KBM-7 (cell line): ENCODE data around the gene EYS.

Experiments
- DNase-seq: peaks from one replicate; pipeline ENCODE4 v3.0.0-alpha.2; 2015
- in situ Hi-C: fragments of 300-500 bp; cut with MboI; formaldehyde crosslinking; loops from 2 replicates; pipeline ENCODE4 v1.14.3; 2020; ENCODE audit warnings: low sequenced_read_pairs, low pct_unique_long_range_greater_than_20kb, mixed read lengths

Gene EYS

DNA sequence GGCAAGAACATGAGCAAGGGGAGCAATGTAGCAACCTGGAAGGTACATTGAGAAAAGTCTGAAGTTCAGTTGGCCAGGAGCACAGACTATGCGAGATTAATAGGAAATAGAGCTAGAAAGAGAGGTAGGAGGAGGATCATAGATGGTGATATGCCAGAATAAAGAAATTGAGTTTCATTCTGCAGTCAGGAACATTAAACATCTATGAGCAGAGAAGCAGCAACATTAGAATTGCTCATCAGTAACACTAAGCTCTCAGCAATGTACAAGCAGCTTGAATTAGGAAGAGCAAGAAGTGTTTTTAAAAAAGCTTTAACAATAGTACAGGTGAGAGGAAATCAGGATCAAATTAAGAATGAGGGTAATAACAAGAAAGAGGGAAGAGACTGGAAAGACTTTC lies 1603.5 kb downstream of the EYS start:
- in situ Hi-C loops = no loop called here
- no peak for DNase-seq

DNA sequence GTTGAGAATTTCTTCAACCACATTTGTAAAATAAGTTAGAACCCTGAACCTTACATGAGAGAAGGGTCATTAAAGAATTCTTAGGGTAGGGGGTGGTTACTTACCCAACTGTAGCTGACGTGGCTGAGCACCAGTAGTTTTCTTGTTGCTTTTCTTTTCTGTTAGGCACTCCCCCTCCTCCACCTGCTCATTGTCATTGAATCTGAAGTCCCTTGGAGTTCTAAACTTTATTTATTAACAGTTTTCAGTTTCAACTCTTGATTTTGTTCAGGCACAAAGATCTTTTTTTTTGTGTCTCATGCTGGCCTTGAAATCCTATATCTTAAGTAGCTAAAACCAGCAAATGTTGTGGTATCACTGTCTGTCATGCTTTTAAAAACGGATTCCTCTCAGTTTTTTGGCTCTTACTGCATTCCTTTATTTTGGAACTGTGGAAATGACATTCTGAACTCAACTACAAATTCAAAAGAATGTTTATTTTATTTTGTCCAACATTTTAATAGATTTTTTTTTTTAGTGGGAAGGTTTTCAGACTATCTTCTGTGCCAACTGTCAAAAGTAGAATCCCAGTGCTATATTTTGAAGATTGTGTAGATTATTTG lies 1606.2 kb downstream of the EYS start:
- in situ Hi-C loops = no loop called here
- no peak for DNase-seq

DNA sequence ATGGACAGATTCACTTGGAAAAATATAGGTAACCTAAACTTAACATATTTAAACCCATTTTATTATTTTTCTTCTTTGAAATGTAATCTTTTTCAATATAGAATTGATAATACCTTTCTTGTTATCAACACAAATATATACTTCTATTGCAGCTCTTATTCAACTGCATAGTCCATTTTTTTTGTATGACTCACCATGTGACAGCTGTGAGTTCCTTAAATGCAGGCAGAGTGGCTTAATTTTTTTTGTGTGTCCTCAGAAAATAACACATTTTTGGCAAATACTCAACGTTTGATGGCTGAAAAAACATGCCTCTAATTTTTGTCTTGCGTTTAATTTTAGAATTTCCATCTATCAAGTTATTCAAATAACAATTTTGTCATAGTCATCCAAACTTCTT lies 1616.7 kb downstream of the EYS start:
- no peak for DNase-seq
- in situ Hi-C loops = no loop called here

DNA sequence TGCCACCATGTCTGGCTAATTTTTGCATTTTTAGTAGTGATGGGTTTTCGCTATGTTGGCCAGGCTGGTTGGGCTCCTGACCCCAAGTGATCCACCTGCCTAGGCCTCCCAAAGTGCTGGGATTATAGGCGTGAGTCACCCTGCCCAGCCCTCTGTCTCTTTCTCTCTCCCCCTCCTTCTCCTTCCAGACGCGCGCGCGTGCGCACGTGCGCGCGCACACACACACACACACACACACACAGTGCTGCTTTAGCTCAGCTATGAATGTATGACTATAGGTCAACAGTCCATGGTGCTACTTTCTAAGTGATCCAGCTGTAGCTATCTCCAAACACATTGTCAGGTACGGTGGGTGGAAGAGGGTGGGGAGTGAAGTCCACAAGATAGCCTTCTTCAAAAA lies 1621.9 kb downstream of the EYS start:
- DNase-seq = no peak
- in situ Hi-C loops = no loop called here

DNA sequence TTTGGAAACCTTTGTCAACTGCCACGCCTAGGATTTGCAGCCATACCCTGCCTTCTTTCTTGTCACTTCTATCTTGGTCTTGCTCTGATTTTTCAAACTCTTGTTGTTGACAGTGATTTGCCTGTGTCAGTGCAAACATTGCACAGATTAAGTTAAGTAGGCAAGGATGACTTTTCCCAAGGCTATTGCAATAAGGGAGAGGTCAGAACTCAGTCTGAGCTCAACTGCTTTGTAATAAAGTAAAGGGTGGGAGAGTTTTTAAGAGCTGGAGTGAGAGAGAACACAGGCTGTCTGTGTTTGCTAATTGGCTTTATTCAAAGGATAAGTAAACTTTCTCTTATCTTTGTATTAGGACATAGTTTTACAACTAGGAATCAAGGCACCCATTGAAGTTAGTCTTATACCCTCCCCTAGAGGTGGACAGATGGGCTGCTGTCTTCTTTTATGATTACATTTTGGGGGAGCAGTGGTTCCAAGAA lies 1622.8 kb downstream of the EYS start:
- in situ Hi-C loops = no loop called here
- no peak for DNase-seq

DNA sequence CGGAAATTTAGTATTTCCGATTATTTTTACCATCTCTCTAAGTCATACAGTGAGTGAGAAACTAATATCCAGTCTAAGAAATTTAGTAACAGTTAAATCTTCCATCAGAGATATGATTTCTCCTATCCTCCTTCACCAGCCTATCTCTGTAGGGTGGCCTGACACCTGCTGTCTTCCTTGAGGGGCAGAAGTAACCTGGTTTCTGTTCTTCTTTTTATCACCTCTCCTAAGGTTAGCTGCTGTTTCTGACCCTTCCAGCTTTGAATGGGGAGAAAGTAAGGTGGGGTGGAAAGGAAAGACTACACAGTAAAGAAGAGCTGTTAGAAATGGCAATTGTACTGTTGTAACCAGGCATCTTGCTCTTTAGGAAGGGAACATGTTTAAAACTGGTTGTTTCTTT lies 1623.8 kb downstream of the EYS start:
- in situ Hi-C loops = no loop called here

DNA sequence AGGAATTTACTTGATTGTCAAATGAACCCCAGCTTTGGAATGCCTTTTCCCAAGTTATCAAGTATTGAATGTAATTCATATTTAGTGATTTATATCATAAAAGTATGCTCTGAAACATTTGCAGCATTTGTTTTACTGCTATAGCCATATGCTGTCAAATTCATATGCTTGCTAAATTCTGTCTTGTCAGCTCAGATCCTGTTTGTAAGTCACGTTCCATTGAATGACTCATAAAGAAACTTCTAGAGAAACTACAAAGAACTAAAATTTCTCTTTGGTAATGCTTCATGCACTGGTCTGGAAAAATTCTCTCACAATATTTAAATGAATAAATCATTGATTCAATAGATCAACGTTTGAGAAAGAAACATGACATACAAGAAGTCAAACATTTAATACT lies 1625.6 kb downstream of the EYS start:
- no peak for DNase-seq
- in situ Hi-C loops = no loop called here

More for the DNA sequence above, 1623.8 kb downstream of the EYS start:
- DNase-seq = no peak

DNA sequence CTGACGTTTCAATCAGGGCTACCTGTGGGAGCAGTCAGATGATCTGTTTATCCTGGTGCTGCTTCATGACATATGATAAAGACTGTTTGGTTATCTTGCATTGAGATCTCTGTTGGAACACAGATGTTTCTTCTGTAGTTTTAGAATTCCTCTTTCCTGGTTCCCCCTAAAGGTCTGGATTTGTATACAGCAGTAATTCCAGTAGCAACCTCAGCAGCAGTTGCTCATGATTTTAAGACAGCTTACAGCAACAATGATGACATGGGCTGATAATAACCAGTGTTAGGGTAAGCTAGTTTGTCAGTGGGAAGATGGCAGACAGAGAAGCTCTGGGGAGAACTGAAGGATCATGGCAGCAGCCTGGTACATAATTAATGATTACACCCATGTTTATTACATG lies 1632.0 kb downstream of the EYS start:
- DNase-seq = no peak
- in situ Hi-C loops = no loop called here

DNA sequence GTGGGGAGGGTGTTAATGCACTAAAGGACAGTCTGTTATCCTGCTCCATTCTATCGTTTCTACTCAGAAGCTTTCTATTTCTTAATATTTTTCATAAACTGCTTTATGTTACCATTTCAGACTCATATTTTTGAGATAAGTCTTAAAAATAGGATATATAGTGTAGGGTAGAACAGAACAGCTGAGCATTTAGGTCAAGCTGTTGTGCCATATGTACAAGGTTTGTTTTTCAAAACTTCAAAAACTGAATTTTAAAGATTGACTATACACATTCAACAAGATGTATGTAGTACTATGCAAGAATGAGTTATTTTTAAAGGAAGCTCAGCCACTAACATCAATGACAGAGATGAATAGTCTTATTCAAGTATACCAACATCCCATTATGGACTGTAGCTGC lies 1634.3 kb downstream of the EYS start:
- in situ Hi-C loops = no loop called here
- no peak for DNase-seq

DNA sequence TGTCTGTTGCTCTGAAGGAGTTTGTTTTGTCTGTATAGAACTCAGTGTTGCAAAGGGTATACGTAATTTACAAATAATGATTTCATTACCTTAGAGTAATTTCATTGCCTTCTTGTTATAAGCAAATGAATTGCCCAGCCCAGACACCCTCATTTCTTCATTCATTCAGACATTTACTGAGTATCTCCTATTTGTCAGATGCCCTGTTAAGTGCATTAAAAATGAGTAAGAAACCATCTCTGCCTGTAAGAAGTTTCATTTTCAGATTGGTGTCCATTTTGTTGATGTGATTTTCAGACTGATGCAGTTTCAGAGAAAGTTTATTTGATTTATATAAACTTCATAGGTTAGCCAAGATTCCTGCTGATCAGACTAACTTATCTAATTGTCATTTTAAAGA lies 1642.1 kb downstream of the EYS start:
- DNase-seq = no peak
- in situ Hi-C loops = no loop called here

DNA sequence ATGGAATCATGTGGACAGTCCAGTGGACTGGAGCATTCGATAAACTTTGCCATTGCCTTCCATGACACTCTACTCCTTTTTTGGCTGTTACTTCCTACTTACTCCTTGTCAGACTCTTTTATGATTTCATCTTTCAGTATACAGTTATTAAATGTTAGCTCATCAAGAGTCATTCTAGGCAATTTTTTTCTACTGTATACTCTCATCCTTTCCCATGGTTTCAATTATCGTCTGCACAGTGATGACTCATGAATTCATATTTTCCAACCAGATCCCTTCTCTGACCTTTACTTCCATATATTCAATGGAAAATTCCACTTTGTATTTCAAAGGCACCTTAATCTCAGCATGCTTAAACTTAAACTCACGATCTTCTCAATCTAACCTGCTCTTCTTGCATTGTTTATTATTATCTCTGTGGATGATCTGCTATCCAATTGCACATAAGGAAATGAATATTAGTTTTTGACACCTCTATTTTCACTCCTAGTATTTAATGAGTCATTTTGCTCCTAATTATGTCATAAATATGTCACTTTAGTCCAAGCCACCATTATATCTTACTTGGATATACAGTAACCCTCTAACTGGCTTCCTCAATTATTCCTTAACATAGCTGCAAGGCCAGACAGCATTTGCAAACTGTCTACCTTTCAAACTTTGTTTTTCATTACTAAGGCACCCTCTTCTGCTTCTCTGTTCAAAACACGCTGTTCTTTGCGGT lies 1643.9 kb downstream of the EYS start:
- in situ Hi-C loops = no loop called here
- DNase-seq = no peak

DNA sequence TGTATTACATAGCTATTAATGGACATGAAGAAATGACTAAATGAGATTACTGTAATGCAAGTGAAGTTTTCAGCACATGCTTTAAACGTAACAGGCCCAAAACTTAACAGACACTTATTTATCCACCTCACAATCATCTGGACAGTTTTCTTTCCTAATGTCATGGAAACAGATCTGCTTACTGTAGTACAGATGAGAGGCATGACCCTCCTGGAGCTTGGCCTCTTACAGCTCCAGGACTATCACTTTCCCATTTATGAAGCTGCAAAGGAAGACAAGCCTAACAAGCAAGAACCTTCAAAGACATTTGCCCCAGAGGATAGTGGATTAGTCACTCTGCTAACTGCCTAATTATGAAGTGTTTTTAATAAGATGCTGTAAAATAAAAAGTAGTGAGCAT lies 1652.2 kb downstream of the EYS start:
- DNase-seq = no peak
- in situ Hi-C loops = no loop called here

DNA sequence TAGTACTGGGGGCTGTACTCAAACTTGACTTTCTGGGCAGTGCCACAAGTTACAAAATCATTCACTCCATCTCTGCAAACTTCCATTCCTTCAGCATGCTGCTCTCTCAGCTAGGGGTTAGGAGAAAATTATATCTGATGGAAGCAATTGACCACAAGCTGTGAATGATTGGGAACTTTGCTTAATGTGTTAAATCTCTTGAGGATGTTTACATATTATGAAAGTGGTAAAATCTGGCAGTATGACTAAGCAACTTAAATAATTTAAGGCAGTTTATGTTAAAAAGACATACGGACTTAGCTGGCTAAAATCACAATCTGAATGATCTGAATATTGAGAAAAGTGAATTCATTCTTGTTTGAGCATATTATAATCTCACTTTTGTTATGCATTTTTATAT lies 1656.4 kb downstream of the EYS start:
- in situ Hi-C loops = no loop called here
- no peak for DNase-seq

DNA sequence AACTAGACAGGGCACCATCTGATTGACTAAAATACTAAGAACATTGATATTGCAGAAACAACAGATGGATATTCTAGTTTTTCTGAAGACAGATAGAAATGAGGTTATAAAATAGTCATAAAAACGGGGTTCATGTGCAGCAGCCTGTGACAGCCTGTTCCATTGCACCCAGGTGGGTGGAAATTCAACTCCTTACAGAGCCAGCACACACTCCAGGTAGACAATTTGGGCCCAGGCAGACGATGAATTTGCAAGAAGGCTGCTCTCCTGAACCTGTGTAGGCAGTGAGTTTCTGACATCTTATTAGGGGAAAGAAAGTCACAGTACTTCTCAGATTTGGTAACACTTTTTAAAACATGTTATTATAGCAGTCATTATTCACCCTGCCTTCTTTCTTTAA lies 1657.3 kb downstream of the EYS start:
- DNase-seq = no peak
- in situ Hi-C loops = no loop called here

DNA sequence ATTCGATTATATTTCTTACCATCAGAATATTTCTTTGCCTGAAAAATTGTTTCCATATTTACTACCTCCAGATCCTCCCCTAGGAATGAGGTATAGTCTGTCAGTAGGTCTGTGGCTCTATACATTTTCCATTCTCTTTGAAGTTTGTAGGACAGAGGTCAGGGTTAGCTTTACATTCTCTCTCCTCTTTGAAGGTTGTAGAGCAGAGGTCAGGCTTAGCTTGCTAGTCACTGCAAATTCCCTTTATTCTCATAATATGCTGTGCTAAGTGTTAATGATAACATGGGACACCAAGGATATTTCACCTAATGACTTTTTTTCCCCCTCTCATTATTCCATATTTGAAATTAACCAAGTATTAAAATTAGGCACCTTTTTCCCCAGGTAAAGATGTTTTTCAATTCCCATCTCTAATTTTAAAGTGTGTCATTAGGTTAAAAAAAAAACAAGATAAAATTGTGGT lies 1660.2 kb downstream of the EYS start:
- in situ Hi-C loops = no loop called here

DNA sequence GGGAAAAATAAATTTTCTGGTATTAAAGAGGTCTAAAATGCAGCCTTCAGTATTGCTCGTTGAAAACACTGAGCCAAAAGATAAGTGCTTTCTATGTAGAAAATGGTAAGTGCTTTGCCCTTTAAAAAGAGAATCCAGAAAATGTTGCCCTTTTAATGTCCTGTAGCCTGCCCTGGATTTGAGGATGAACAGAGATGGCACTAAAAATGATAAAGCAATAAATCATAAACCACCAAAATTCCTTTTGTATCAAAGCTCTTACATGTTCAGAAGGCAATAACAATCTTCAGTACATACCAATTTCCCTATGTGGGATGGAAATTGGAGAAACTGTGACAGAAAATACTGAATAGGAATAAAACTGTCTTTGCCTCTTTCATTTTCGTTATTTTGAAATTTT lies 1665.7 kb downstream of the EYS start:
- in situ Hi-C loops = no loop called here
- no peak for DNase-seq

More for the DNA sequence above, 1660.2 kb downstream of the EYS start:
- no peak for DNase-seq

DNA sequence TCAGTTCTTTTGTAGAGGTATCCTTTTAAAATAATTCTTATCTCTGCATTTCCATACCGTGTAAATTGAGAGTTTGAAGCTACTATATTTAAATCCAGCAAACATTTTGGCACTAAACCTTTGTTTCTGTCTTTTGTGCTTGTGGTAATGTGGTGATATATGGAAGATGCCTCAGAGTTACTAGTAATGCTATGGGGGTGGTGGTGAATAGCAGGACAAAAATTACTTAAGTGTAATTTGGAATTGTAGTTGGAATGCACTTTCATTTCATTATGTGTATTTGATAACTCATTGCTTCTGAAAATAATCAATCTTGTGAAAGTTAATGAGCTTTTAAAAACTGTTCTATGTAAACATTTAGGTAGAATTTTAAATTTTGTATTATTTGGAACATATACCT lies 1666.9 kb downstream of the EYS start:
- DNase-seq = no peak
- in situ Hi-C loops = no loop called here

DNA sequence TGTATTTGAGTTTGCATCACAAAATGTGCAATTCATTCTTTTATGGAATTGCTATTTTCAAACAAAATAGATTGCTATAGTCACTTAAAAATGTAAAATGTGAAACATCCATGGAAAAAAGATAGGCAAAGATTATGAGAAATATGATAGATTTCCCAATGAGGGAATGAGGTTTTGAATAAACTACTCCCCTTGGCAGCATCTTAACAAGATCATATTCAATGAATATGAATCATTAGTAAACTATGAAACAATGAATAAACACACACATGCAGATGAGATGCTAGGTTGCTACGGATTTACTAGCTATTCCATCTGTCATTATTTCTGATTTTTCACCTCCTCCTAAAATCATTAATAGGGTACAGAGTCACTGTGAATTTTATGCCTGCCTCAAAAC lies 1669.6 kb downstream of the EYS start:
- in situ Hi-C loops = no loop called here
- DNase-seq = no peak

DNA sequence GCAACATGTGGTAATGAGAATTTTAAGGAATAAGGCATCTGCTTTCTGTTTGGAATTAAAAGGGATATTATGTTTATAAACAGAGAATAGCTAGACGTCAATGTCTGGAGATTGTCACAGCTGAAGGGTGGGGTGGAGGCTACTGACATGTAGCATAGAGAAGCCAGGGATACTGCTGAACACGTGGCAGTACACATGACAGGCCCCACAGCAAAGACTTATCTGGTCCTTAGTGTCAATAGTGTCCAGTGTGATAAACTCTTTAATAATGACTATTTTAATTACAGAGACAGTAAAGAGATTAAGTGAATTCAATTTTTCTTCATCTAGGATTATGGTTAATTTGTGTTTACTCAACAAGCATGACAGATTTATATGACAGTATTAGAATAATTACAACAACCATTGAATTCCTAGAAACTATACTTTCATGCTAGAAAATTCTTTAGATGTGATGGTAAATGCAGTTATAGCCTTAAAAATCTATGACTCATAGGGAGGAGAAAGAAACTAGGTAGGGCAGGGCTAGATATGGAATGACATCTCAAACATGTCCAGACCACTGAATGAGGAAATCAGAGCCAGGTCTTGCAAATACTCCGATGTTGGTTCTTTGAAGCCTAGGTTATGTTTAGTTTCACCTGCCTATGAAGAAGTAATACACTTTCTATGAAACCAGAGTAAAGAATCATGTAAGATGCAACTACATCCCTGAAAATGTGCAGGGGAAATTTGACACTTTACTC lies 1671.9 kb downstream of the EYS start:
- DNase-seq = no peak
- in situ Hi-C loops = no loop called here

DNA sequence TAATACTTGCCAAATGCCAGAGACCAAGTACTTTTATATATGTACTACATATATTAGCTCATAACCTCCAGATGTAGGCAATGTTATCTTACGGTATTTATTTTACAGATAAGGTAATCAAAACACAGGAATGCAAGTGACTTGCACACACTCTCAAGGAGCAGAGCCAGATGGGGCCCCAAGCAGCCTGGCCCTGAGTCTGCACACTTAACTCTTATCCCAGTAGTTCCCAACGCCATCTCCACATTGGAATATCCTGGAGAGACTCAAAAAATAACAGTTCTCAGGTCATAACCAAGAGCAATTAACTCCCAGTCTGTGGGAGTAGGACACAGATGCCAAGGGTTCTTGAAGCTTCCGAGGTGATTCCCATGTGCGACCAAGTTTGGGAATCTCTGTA lies 1672.7 kb downstream of the EYS start:
- in situ Hi-C loops = no loop called here
- DNase-seq = no peak
